A549 (cell line): ENCODE data around the gene RAX. TPM values are rescaled to one million over a fixed set of nuclear protein-coding genes. Genes with fewer than 3 reads are reported as not detected.

Experiments
- ATAC-seq, 2 experiments: fragments of 200-7000 bp in 1 of 2; fragments of >200 bp in 1 of 2; cut with Nextera tagmentation in 1 of 2; cut with Tn5 transposase in 1 of 2; 3 replicates each; pipeline versions ENCODE4 v1.8.0 to v1.9.1; 2018 to 2020; ENCODE audit warnings: mild to moderate bottlenecking in 1 of 2, moderate library complexity in 1 of 2
- CTCF ChIA-PET: fragments of 300-600 bp; sonication (Branson Sonifier 250); formaldehyde crosslinking; extraction: SDS; loops from one replicate; lab custom pipeline; 2021; ENCODE audit warnings: antibody characterized with exemption, inconsistent platforms; lab: Yijun Ruan, JAX
- POLR2A ChIA-PET: fragments of 350-600 bp; formaldehyde crosslinking; extraction: SDS; loops from one replicate; lab custom pipeline; 2021; ENCODE audit warnings: antibody characterized with exemption, inconsistent platforms; lab: Yijun Ruan, JAX
- DNase-seq, 2 experiments: peaks; one replicate each; pipeline versions ENCODE4 v3.0.0 to v3.0.0-alpha.2; 2011 to 2016; ENCODE audit warnings: low read depth in 1 of 2, low spot score in 1 of 2
- FAIRE-seq: peaks from 2 replicates; lab custom pipeline; 2011; peaks lifted over from hg19 to GRCh38; lab: Jason Lieb, UNC
- H3K27ac ChIP-seq, 2 experiments: fragments of >200 bp; sonication (Bioruptor Twin); formaldehyde crosslinking; 3 replicates each; pipeline ENCODE4 v1.5.1; 2016 to 2017
- H3K4me1 ChIP-seq: fragments of >200 bp; sonication (Bioruptor Twin); formaldehyde crosslinking; 3 replicates; pipeline ENCODE4 v1.6.1; 2016
- H3K4me2 ChIP-seq: fragments of >200 bp; sonication (Bioruptor Twin); formaldehyde crosslinking; 3 replicates; pipeline ENCODE4 v1.6.1; 2016
- H3K4me3 ChIP-seq: fragments of >200 bp; sonication (Bioruptor Twin); formaldehyde crosslinking; 3 replicates; pipeline ENCODE4 v1.5.1; 2016
- H3K9me3 ChIP-seq: fragments of >200 bp; sonication (Bioruptor Twin); formaldehyde crosslinking; 3 replicates; pipeline ENCODE4 v1.6.1; 2016
- ATOH8 ChIP-seq: fragments of 250-450 bp; sonication (Bioruptor Pico); IDR thresholded peaks from 2 replicates; pipeline ENCODE4 v1.5.0; 2020; ENCODE audit warnings: low read depth, mild to moderate bottlenecking, moderate library complexity
- CBX8 ChIP-seq: fragments of 200-600 bp; sonication (generic); IDR thresholded peaks from 2 replicates; pipeline ENCODE4 v1.6.1; 2016
- CEBPB ChIP-seq, 2 experiments: fragments of >200 bp in 1 of 2; sonication (Bioruptor Twin) in 1 of 2; formaldehyde crosslinking in 1 of 2; IDR thresholded peaks; 2 replicates each; pipeline ENCODE4 v1.6.1; 2012 to 2016
- CHD4 ChIP-seq: fragments of 200-600 bp; sonication (generic); IDR thresholded peaks from 2 replicates; pipeline ENCODE4 v1.6.1; 2016; ENCODE audit warnings: antibody characterized with exemption, mild to moderate bottlenecking, borderline replicate concordance
- CTCF ChIP-seq: fragments of >200 bp; sonication (Bioruptor Twin); formaldehyde crosslinking; IDR thresholded peaks from 3 replicates; pipeline ENCODE4 v1.5.1; 2016
- ELK1 ChIP-seq: fragments of 150-350 bp; IDR thresholded peaks from 2 replicates; pipeline ENCODE4 v1.6.1; 2014; ENCODE audit warnings: low read depth, mild to moderate bottlenecking, low read length
- EP300 ChIP-seq, 2 experiments: fragments of >200 bp; sonication (Bioruptor Twin); formaldehyde crosslinking; IDR thresholded peaks; 2 replicates in 1 of 2; 3 replicates in 1 of 2; pipeline ENCODE4 v1.6.1; 2016 to 2017
- ESRRA ChIP-seq: fragments of 150-350 bp; IDR thresholded peaks from 2 replicates; pipeline ENCODE4 v1.6.1; 2014; ENCODE audit warnings: mild to moderate bottlenecking, low read length, borderline replicate concordance
- GATA3 ChIP-seq: IDR thresholded peaks from 2 replicates; pipeline ENCODE4 v1.6.1; 2012; ENCODE audit warnings: borderline replicate concordance
- HMGXB4 ChIP-seq: fragments of 250-450 bp; sonication (Bioruptor Pico); IDR thresholded peaks from 2 replicates; pipeline ENCODE4 v1.5.0; 2021; ENCODE audit warnings: mild to moderate bottlenecking, moderate library complexity, borderline replicate concordance
- HOXB5 ChIP-seq: fragments of 250-450 bp; sonication (Bioruptor Pico); IDR thresholded peaks from 2 replicates; pipeline ENCODE4 v1.5.0; 2020; ENCODE audit warnings: mild to moderate bottlenecking, moderate library complexity
- JUN ChIP-seq, 2 experiments: fragments of >200 bp; sonication (Bioruptor Twin); formaldehyde crosslinking; IDR thresholded peaks; 2 replicates in 1 of 2; 3 replicates in 1 of 2; pipeline ENCODE4 v1.6.1; 2016 to 2017
- JUNB ChIP-seq: fragments of >200 bp; sonication (Bioruptor Twin); formaldehyde crosslinking; IDR thresholded peaks from 2 replicates; pipeline ENCODE4 v1.6.1; 2016
- KDM1A ChIP-seq: fragments of 200-600 bp; sonication (generic); IDR thresholded peaks from 2 replicates; pipeline ENCODE4 v1.6.1; 2016; ENCODE audit warnings: low read depth, mild to moderate bottlenecking
- MAFK ChIP-seq: fragments of 450-650 bp; IDR thresholded peaks from 2 replicates; pipeline ENCODE4 v1.6.1; 2014; ENCODE audit not compliant: partially characterized antibody
- NFE2L2 ChIP-seq: fragments of 150-350 bp; conservative IDR thresholded peaks from 2 replicates; pipeline ENCODE4 v1.6.1; 2014; ENCODE audit warnings: low read length
- NR3C1 ChIP-seq: fragments of >200 bp; sonication (Bioruptor Twin); formaldehyde crosslinking; IDR thresholded peaks from 3 replicates; pipeline ENCODE4 v1.6.1; 2017
- RARB ChIP-seq: fragments of 250-450 bp; sonication (Bioruptor Pico); IDR thresholded peaks from 2 replicates; pipeline ENCODE4 v1.8.0; 2021; ENCODE audit warnings: mild to moderate bottlenecking, moderate library complexity
- RCOR1 ChIP-seq: fragments of 150-350 bp; IDR thresholded peaks from 2 replicates; pipeline ENCODE4 v1.6.1; 2014; ENCODE audit warnings: antibody characterized with exemption, low read length, low read depth
- RFX5 ChIP-seq: fragments of 450-650 bp; IDR thresholded peaks from 2 replicates; pipeline ENCODE4 v1.7.1; 2014; ENCODE audit warnings: antibody characterized with exemption, mild to moderate bottlenecking, moderate library complexity
- RNF2 ChIP-seq: fragments of 200-600 bp; sonication (generic); IDR thresholded peaks from 2 replicates; pipeline ENCODE4 v1.6.1; 2016; ENCODE audit warnings: low read depth, mild to moderate bottlenecking, antibody characterized with exemption, moderate library complexity, borderline replicate concordance
- SMC3 ChIP-seq: fragments of >200 bp; sonication (Bioruptor Twin); formaldehyde crosslinking; IDR thresholded peaks from 3 replicates; pipeline ENCODE4 v1.6.1; 2018; ENCODE audit warnings: inconsistent platforms
- TFCP2L1 ChIP-seq: fragments of 250-450 bp; sonication (Bioruptor Pico); IDR thresholded peaks from 2 replicates; pipeline ENCODE4 v1.5.0; 2021; ENCODE audit warnings: mild to moderate bottlenecking
- TP53 ChIP-seq: fragments of 250-450 bp; sonication (Bioruptor Pico); IDR thresholded peaks from 2 replicates; pipeline ENCODE4 v1.5.0; 2021; ENCODE audit warnings: mild to moderate bottlenecking, moderate library complexity
- USF2 ChIP-seq: fragments of 450-650 bp; IDR thresholded peaks from 2 replicates; pipeline ENCODE4 v1.6.1; 2014; ENCODE audit warnings: antibody characterized with exemption
- ZC3H11A ChIP-seq: fragments of 450-650 bp; IDR thresholded peaks from 2 replicates; pipeline ENCODE4 v1.6.1; 2014; ENCODE audit warnings: antibody characterized with exemption, mild to moderate bottlenecking
- WGBS: methylation state at CpG from one replicate; pipeline ENCODE4 v1.1.6; 2017; ENCODE audit errors: missing lambda C conversion rate; 5-methylcytosine and 5-hydroxymethylcytosine counted together
- polyA plus RNA-seq, 4 experiments: library from polyadenylated mRNA; depleted of rRNA in 3 of 4; stranded (reverse); fragments of >200 nt; fragmentation: RNase III in 1 of 4; extraction: RNeasy Plus Mini Kit Qiagen cat#74134 plus additional on column Dnase treatment in 1 of 4; gene quantifications; 2 replicates in 3 of 4; 3 replicates in 1 of 4; pipeline ENCODE4 v1.2.3, GENCODE V29; 2011 to 2017

RAX gene
- polyA plus RNA-seq, 2 of the 4 experiments (the other 2 are of a cell fraction): not detected

GRCh38 chr18:59265246-59265973 lies 7.8 kb downstream of the RAX start:
- peak; percentile 70 to 83 for ATAC-seq
- H3K4me3 ChIP-seq: peak overlapping the region; percentile 47
- H3K4me2 ChIP-seq: peak overlapping the region; percentile 76
- no peaks in the 10 kb centered on the region for H3K9me3 ChIP-seq
- CTCF ChIA-PET: interaction anchor here (5.4 kb wide), 1 partner anchor 16 kb away, joined by 40 read pairs; no protein-coding TSS in a partner anchor
- POLR2A ChIA-PET: no interaction called here
- no peaks in the 10 kb centered on the region for H3K4me1 ChIP-seq
- no peak for TF ChIP-seq KDM1A
- peak in 1 of 2 experiments; percentile 53; a peak in 2 of 4 replicates for TF ChIP-seq CEBPB (IDR thresholded peaks at IDR 0.05)
- TF ChIP-seq, all 56 proteins: peak for 1
- no peak for FAIRE-seq
- H3K27ac ChIP-seq: no peak overlapping the region
- 6% methylated on average over 24 of the region's 38 CpGs for WGBS
- DNase-seq: peak; percentile 36 to 71

GRCh38 chr18:59264651-59265245 lies 8.5 kb downstream of the RAX start:
- Histone ChIP-seq H3K4me1 (no peaks in the 10 kb centered on the region), H3K27ac (no peak overlapping the region), H3K4me2 (peak overlapping the region; percentile 76), H3K4me3 (peak overlapping the region; percentile 47), H3K9me3 (no peaks in the 10 kb centered on the region)
- POLR2A ChIA-PET: no interaction called here
- no peak for TF ChIP-seq ZC3H11A
- no peak for TF ChIP-seq USF2
- TF ChIP-seq EP300 (IDR thresholded peaks at IDR 0.05): no peak
- no peak for TF ChIP-seq RCOR1
- no peak for TF ChIP-seq HOXB5 (CRISPR knock-in tag)
- TF ChIP-seq NR3C1: no peak
- no peak for TF ChIP-seq RNF2
- no peak for TF ChIP-seq ELK1
- TF ChIP-seq RFX5: no peak
- no peak for TF ChIP-seq ATOH8 (CRISPR knock-in tag)
- TF ChIP-seq TP53 (CRISPR knock-in tag): no peak
- TF ChIP-seq CHD4: no peak
- no peak for TF ChIP-seq SMC3
- no peak for TF ChIP-seq ESRRA
- DNase-seq (no peak), FAIRE-seq (no peak), ATAC-seq (no peak)
- CTCF ChIA-PET: interaction anchor here (1.7 to 2.1 kb wide), 2 partner anchors 16 to 44 kb away, joined by 4 to 9 read pairs; no protein-coding TSS in a partner anchor
- WGBS: 63% methylated on average over 19 of the region's 41 CpGs

- 49% methylated on average over 10 of the region's 17 CpGs for WGBS
- FAIRE-seq: no peak
- Histone ChIP-seq H3K4me2 (no peak overlapping the region), H3K4me1 (no peaks in the 10 kb centered on the region), H3K9me3 (no peaks in the 10 kb centered on the region), H3K4me3 (no peak overlapping the region), H3K27ac (no peak overlapping the region)
- no peak for DNase-seq
- no peak for TF ChIP-seq NFE2L2
- TF ChIP-seq HMGXB4 (CRISPR knock-in tag): no peak
- TF ChIP-seq NR3C1: no peak
- no peak for TF ChIP-seq CBX8
- TF ChIP-seq JUN (IDR thresholded peaks at IDR 0.05): no peak
- no peak for TF ChIP-seq JUNB
- TF ChIP-seq ZC3H11A: no peak
- TF ChIP-seq HOXB5 (CRISPR knock-in tag): no peak
- no peak for TF ChIP-seq TFCP2L1 (CRISPR knock-in tag)
- no peak for TF ChIP-seq RARB
- TF ChIP-seq MAFK: no peak
- TF ChIP-seq GATA3: no peak
- TF ChIP-seq CTCF: no peak
- ChIA-PET POLR2A (no interaction called here), CTCF (interaction anchor here (1.7 to 2.1 kb wide), 2 partner anchors 16 to 44 kb away, joined by 4 to 9 read pairs; no protein-coding TSS in a partner anchor)
- ATAC-seq: no peak
These were observed 9.1 kb downstream of the RAX start for GRCh38 chr18:59264121-59264571.
